H1 (cell line): ENCODE data around the gene MS4A6A. TPM values are rescaled to one million over a fixed set of nuclear protein-coding genes. Genes with fewer than 3 reads are reported as not detected.

ENCODE experiments used
- CTCF ChIA-PET: fragments of 300-600 bp; sonication (Branson Sonifier 250); formaldehyde crosslinking; loops from one replicate; lab custom pipeline; 2021; ENCODE audit not compliant: partially characterized antibody; lab: Charles Lee
- POLR2A ChIA-PET: fragments of 300-600 bp; sonication (Branson Sonifier 250); formaldehyde crosslinking; loops from one replicate; lab custom pipeline; 2021; ENCODE audit warnings: inconsistent platforms; ENCODE audit not compliant: partially characterized antibody; lab: Charles Lee
- DNase-seq, 2 experiments: peaks; one replicate each; pipeline versions ENCODE4 v3.0.0 to v3.0.0-alpha.2; 2010 to 2022; ENCODE audit warnings: low spot score in 2 of 2, low read depth in 1 of 2, mixed read lengths in 1 of 2
- FAIRE-seq: peaks from 2 replicates; lab custom pipeline; 2011; peaks lifted over from hg19 to GRCh38; lab: Jason Lieb, UNC
- H2AFZ ChIP-seq: 2 replicates; pipeline ENCODE4 v1.8.1; 2012; ENCODE audit warnings: low read length, inconsistent platforms
- H2AK5ac ChIP-seq: 2 replicates; pipeline ENCODE4 v1.6.1; 2013; ENCODE audit warnings: low read depth, low read length
- H2BK120ac ChIP-seq: replicated peaks from 2 replicates; pipeline ENCODE3; 2013; ENCODE audit warnings: low read depth, low read length, inconsistent platforms
- H2BK12ac ChIP-seq: 2 replicates; pipeline ENCODE4 v1.6.1; 2013; ENCODE audit warnings: low read depth, low read length
- H2BK15ac ChIP-seq: 2 replicates; pipeline ENCODE4 v1.6.1; 2013; ENCODE audit warnings: low read length
- H2BK20ac ChIP-seq: 2 replicates; pipeline ENCODE4 v1.6.1; 2013; ENCODE audit warnings: low read length
- H2BK5ac ChIP-seq: 2 replicates; pipeline ENCODE4 v1.6.1; 2013; ENCODE audit warnings: low read depth, low read length
- H3K14ac ChIP-seq: 2 replicates; pipeline ENCODE4 v1.6.1; 2013; ENCODE audit warnings: inconsistent platforms; ENCODE audit not compliant: insufficient read length
- H3K18ac ChIP-seq: 2 replicates; pipeline ENCODE4 v1.6.1; 2013; ENCODE audit warnings: low read length; ENCODE audit errors: extremely low read depth
- H3K23ac ChIP-seq: 2 replicates; pipeline ENCODE4 v1.6.1; 2013; ENCODE audit warnings: inconsistent platforms; ENCODE audit not compliant: insufficient read length
- H3K23me2 ChIP-seq: 2 replicates; pipeline ENCODE4 v1.6.1; 2013; ENCODE audit warnings: low read depth, low read length
- H3K27ac ChIP-seq: 2 replicates; pipeline ENCODE4 v1.6.1; 2011; ENCODE audit warnings: low read depth, low read length, inconsistent platforms
- H3K27me3 ChIP-seq, 4 experiments: replicated peaks in 1 of 4; 1 replicate in 1 of 4; 2 replicates in 3 of 4; pipeline versions ENCODE4 v1.6.1 to v1.8.1; 2011 to 2013; ENCODE audit warnings: low read length in 3 of 4, mild to moderate bottlenecking in 3 of 4, inconsistent platforms in 2 of 4, mixed read lengths in 2 of 4, moderate library complexity in 1 of 4; ENCODE audit not compliant: control insufficient read depth in 3 of 4, insufficient read depth in 3 of 4; ENCODE audit errors: extremely low read depth in 1 of 4
- H3K36me3 ChIP-seq, 4 experiments: 2 replicates each; pipeline versions ENCODE4 v1.6.1 to v1.8.1; 2011 to 2013; ENCODE audit warnings: mild to moderate bottlenecking in 4 of 4, low read length in 3 of 4, moderate library complexity in 2 of 4, control low read depth in 1 of 4, inconsistent platforms in 1 of 4; ENCODE audit not compliant: insufficient read depth in 4 of 4, control insufficient read depth in 2 of 4
- H3K4ac ChIP-seq: replicated peaks from 2 replicates; pipeline ENCODE3; 2013; ENCODE audit warnings: low read length, low read depth, mixed read lengths, inconsistent platforms; ENCODE audit not compliant: insufficient read length
- H3K4me1 ChIP-seq, 4 experiments: replicated peaks in 1 of 4; 1 replicate in 1 of 4; 2 replicates in 3 of 4; pipeline versions ENCODE4 v1.6.1 to v1.8.1; 2011 to 2013; ENCODE audit warnings: low read length in 3 of 4, inconsistent platforms in 2 of 4, mixed read lengths in 1 of 4; ENCODE audit not compliant: insufficient read depth in 4 of 4, control insufficient read depth in 3 of 4
- H3K4me2 ChIP-seq, 2 experiments: 2 replicates each; pipeline versions ENCODE4 v1.6.1 to v1.8.1; 2011 to 2013; ENCODE audit warnings: low read depth in 2 of 2, low read length in 2 of 2, control low read depth in 1 of 2, inconsistent platforms in 1 of 2, mild to moderate bottlenecking in 1 of 2; ENCODE audit not compliant: insufficient read depth in 1 of 2
- H3K4me3 ChIP-seq, 4 experiments: fragments of 200-600, 300-600 bp in 1 of 4; sonication (generic), shearing (Covaris generic), sonication (Bioruptor Twin) in 1 of 4; 2 replicates each; pipeline versions ENCODE4 v1.5.1 to v1.8.1; 2011 to 2016; ENCODE audit warnings: low read length in 4 of 4, low read depth in 3 of 4, control low read depth in 2 of 4, inconsistent platforms in 2 of 4, mild to moderate bottlenecking in 2 of 4, mixed read lengths in 1 of 4, moderate library complexity in 1 of 4; ENCODE audit not compliant: insufficient read depth in 2 of 4; ENCODE audit errors: extremely low read depth in 1 of 4
- H3K56ac ChIP-seq: replicated peaks from 2 replicates; pipeline ENCODE3; 2013; ENCODE audit warnings: low read depth, mild to moderate bottlenecking, mixed read lengths, low read length, inconsistent platforms; ENCODE audit not compliant: insufficient read length
- H3K79me1 ChIP-seq: 2 replicates; pipeline ENCODE4 v1.6.1; 2013; ENCODE audit warnings: low read depth, low read length, control low read depth
- H3K79me2 ChIP-seq, 2 experiments: 2 replicates each; pipeline versions ENCODE4 v1.6.1 to v1.8.1; 2012 to 2013; ENCODE audit warnings: low read length in 2 of 2, mild to moderate bottlenecking in 2 of 2, inconsistent platforms in 1 of 2; ENCODE audit not compliant: insufficient read depth in 2 of 2, control insufficient read depth in 1 of 2
- H3K9ac ChIP-seq, 4 experiments: replicated peaks in 1 of 4; 1 replicate in 1 of 4; 2 replicates in 3 of 4; pipeline versions ENCODE4 v1.6.1 to v1.8.1; 2011 to 2013; ENCODE audit warnings: low read depth in 3 of 4, low read length in 3 of 4, control low read depth in 2 of 4, mild to moderate bottlenecking in 2 of 4, moderate library complexity in 2 of 4, inconsistent platforms in 1 of 4; ENCODE audit errors: extremely low read depth in 1 of 4
- H3K9me3 ChIP-seq, 2 experiments: 2 replicates each; pipeline versions ENCODE4 v1.6.1 to v1.8.1; 2012 to 2013; ENCODE audit warnings: mild to moderate bottlenecking in 2 of 2, moderate library complexity in 2 of 2, control low read depth in 1 of 2, inconsistent platforms in 1 of 2, low read depth in 1 of 2, low read length in 1 of 2, mixed read lengths in 1 of 2; ENCODE audit not compliant: insufficient read depth in 2 of 2
- H4K20me1 ChIP-seq, 2 experiments: replicated peaks in 1 of 2; 2 replicates each; pipeline versions ENCODE3 to v1.8.1; 2011 to 2013; ENCODE audit warnings: inconsistent platforms in 2 of 2, low read length in 2 of 2, mild to moderate bottlenecking in 1 of 2; ENCODE audit not compliant: insufficient read depth in 2 of 2, control insufficient read depth in 1 of 2
- H4K5ac ChIP-seq: 2 replicates; pipeline ENCODE4 v1.6.1; 2013; ENCODE audit warnings: low read length, low read depth, mixed read lengths, inconsistent platforms; ENCODE audit not compliant: insufficient read length
- H4K8ac ChIP-seq: 2 replicates; pipeline ENCODE4 v1.8.0; 2013; ENCODE audit warnings: mild to moderate bottlenecking, moderate library complexity, low read length, inconsistent platforms; ENCODE audit not compliant: insufficient read depth; ENCODE audit errors: extremely low read depth
- H4K91ac ChIP-seq: replicated peaks from 2 replicates; pipeline ENCODE3; 2013; ENCODE audit warnings: low read length, mixed read lengths, inconsistent platforms; ENCODE audit not compliant: insufficient read length
- CHD2 ChIP-seq: IDR thresholded peaks from 2 replicates; pipeline ENCODE4 v1.6.1; 2012; ENCODE audit warnings: low read length, improper control_type of control experiment
- WGBS, 2 experiments: shearing (Covaris generic) in 1 of 2; methylation state at CpG; one replicate each; pipeline versions ENCODE4 v1.1.6 to v1.1.7; 2013 to 2015; ENCODE audit warnings: low lambda C conversion rate in 2 of 2, mixed read lengths in 2 of 2, inconsistent platforms in 1 of 2, low coverage in 1 of 2, missing lambda C conversion rate in 1 of 2; ENCODE audit not compliant: insufficient replicate concordance in 2 of 2, insufficient coverage in 1 of 2, insufficient read length in 1 of 2; ENCODE audit errors: extremely low coverage in 1 of 2, missing lambda C conversion rate in 1 of 2; 5-methylcytosine and 5-hydroxymethylcytosine counted together
- polyA plus RNA-seq, 7 experiments: library from polyadenylated mRNA; depleted of rRNA in 3 of 7; stranded (reverse) in 5 of 7; unstranded in 2 of 7; fragments of >200 nt in 5 of 7; fragments of 200-250 nt in 2 of 7; gene quantifications; 1 replicate in 5 of 7; 2 replicates in 1 of 7; 4 replicates in 1 of 7; pipeline versions ENCODE4 v1.2.1 to v1.2.3, GENCODE V29; 2011 to 2013; ENCODE audit warnings: missing spikeins in 2 of 7, mixed read lengths in 2 of 7
- total RNA-seq: library from RNA; stranded (reverse); fragmentation: NEBNext Ultra II Directional; extraction: Animal tissue kit (Norgen Biotek cat#: 25700); gene quantifications from 2 replicates; pipeline ENCODE4 v1.2.1, GENCODE V29; 2021

MS4A6A gene
- total and polyA plus RNA-seq, 2 of the 8 experiments (the other 6 are each of a cell fraction or from before 2014, with no cell fraction given): not detected

DNA sequence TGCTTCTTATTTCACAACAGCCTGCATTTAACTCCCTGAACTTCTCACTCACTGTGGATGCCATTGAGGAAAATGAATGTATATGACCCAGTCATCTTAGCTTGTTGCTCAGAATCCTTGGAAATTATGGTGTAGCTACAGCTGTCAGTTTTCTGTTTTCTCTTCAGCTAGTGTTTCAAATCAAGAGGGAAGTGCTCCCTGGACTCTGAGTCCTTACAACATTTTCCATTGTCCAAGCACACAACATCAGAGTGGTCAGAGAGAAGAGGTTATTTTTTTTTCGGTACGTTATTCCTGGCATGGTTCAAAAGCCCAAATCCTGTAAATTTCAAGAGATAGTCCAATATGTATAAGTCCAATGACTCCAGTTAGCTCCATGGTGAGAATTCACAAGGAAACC is 23.6 kb downstream of the MS4A6A start:
- Histone ChIP-seq H3K79me2 (no peaks in the 10 kb centered on the region), H3K79me1 (no peaks in the 10 kb centered on the region), H3K4me1 (no peaks in the 10 kb centered on the region), H3K4me2 (no peak overlapping the region), H3K56ac (no peak overlapping the region), H3K9me3 (no peaks in the 10 kb centered on the region), H2AFZ (no peak overlapping the region), H3K27me3 (no peaks in the 10 kb centered on the region), H3K9ac (no peak overlapping the region), H2BK5ac (no peak overlapping the region), H3K14ac (no peak overlapping the region), H2BK12ac (no peak overlapping the region), H2BK120ac (no peak overlapping the region), H3K23me2 (no peaks in the 10 kb centered on the region), H4K5ac (no peak overlapping the region), H3K4ac (no peak overlapping the region)
- FAIRE-seq (no peak), DNase-seq (no peak)
- POLR2A ChIA-PET: no interaction called here
- no peak for TF ChIP-seq CHD2
- TF ChIP-seq, all 59 proteins: peak for 0
- no peak overlapping the region for H2AK5ac ChIP-seq
- H3K27ac ChIP-seq: no peak overlapping the region
- no peak overlapping the region for H3K4me3 ChIP-seq
- no peak overlapping the region for H3K23ac ChIP-seq
- H3K36me3 ChIP-seq: no peaks in the 10 kb centered on the region
- no peaks in the 10 kb centered on the region for H4K20me1 ChIP-seq
- no peak overlapping the region for H4K91ac ChIP-seq
- H2BK15ac ChIP-seq: no peak overlapping the region
- no peak overlapping the region for H3K18ac ChIP-seq
- WGBS, 2 experiments: 53% methylated on average over 2 of the region's 2 CpGs; no CpG with 5 or more reads in 1 of the 2 experiments
- no peak overlapping the region for H4K8ac ChIP-seq
- H2BK20ac ChIP-seq: no peak overlapping the region
- CTCF ChIA-PET: interaction anchor here (0.6 kb wide), 1 partner anchor 189 kb away, joined by 3 read pairs; no protein-coding TSS in a partner anchor
